IMR-90 (cell line): Measurements from ENCODE around the gene MLH3. TPM values are rescaled to one million over a fixed set of nuclear protein-coding genes. Genes with fewer than 3 reads are reported as not detected.

Experiments used
- ATAC-seq: fragments of 200-7000 bp; cut with Tn5 transposase; 2 replicates; pipeline ENCODE4 v1.9.1; 2020; ENCODE audit warnings: low read depth, mild to moderate bottlenecking, moderate library complexity
- BruUV-seq: library from RNA; stranded (reverse); fragments of 400-500 nt; replicated peaks from 2 replicates; lab custom pipeline; 2021; lab: Mats Ljungman, UMichigan
- CTCF ChIA-PET: fragments of 300-600 bp; formaldehyde crosslinking; extraction: SDS; loops from one replicate; lab custom pipeline; 2021; ENCODE audit warnings: antibody characterized with exemption; lab: Yijun Ruan, JAX
- POLR2A ChIA-PET: fragments of 300-600 bp; sonication (Branson Sonifier 250); formaldehyde crosslinking; loops from one replicate; lab custom pipeline; 2022; ENCODE audit warnings: antibody characterized with exemption; ENCODE audit not compliant: unreplicated experiment; lab: Charles Lee
- DNase-seq: peaks from one replicate; pipeline ENCODE4 v3.0.0; 2013
- H2AFZ ChIP-seq: replicated peaks from 2 replicates; pipeline ENCODE3; 2013; ENCODE audit warnings: low read length, mild to moderate bottlenecking; ENCODE audit not compliant: poor library complexity
- H2AK5ac ChIP-seq: 2 replicates; pipeline ENCODE4 v1.6.1; 2013; ENCODE audit warnings: low read depth, low read length, inconsistent platforms
- H2AK9ac ChIP-seq: replicated peaks from 2 replicates; pipeline ENCODE3; 2013; ENCODE audit warnings: mild to moderate bottlenecking, low read depth, low read length, moderate library complexity; ENCODE audit not compliant: poor library complexity
- H2BK120ac ChIP-seq: 2 replicates; pipeline ENCODE4 v1.6.1; 2013; ENCODE audit warnings: low read depth, low read length, inconsistent platforms
- H2BK15ac ChIP-seq: 3 replicates; pipeline ENCODE4 v1.6.1; 2013; ENCODE audit warnings: low read depth, low read length, inconsistent platforms
- H2BK20ac ChIP-seq: 2 replicates; pipeline ENCODE4 v1.6.1; 2013; ENCODE audit warnings: low read depth, mild to moderate bottlenecking, inconsistent platforms, low read length, moderate library complexity
- H2BK5ac ChIP-seq: 2 replicates; pipeline ENCODE4 v1.6.1; 2013; ENCODE audit warnings: mild to moderate bottlenecking, low read depth, low read length, inconsistent platforms; ENCODE audit not compliant: poor library complexity, severe bottlenecking
- H3K14ac ChIP-seq: replicated peaks from 2 replicates; pipeline ENCODE4 v1.6.1; 2013; ENCODE audit warnings: low read depth, low read length, inconsistent platforms
- H3K18ac ChIP-seq: 2 replicates; pipeline ENCODE4 v1.6.1; 2013; ENCODE audit warnings: low read depth, low read length, control low read depth
- H3K23ac ChIP-seq: 2 replicates; pipeline ENCODE4 v1.6.1; 2013; ENCODE audit warnings: low read depth, low read length, inconsistent platforms
- H3K27ac ChIP-seq: 2 replicates; pipeline ENCODE4 v1.5.1; 2013; ENCODE audit warnings: mild to moderate bottlenecking, control low read depth, low read length; ENCODE audit not compliant: insufficient read depth
- H3K27me3 ChIP-seq: 2 replicates; pipeline ENCODE4 v1.6.1; 2013; ENCODE audit warnings: low read length; ENCODE audit not compliant: control insufficient read depth, insufficient read depth
- H3K36me3 ChIP-seq: 2 replicates; pipeline ENCODE4 v1.6.1; 2013; ENCODE audit warnings: low read length, mixed read lengths; ENCODE audit not compliant: control insufficient read depth, insufficient read depth
- H3K4ac ChIP-seq: 2 replicates; pipeline ENCODE4 v1.6.1; 2013; ENCODE audit warnings: low read depth, low read length, inconsistent platforms
- H3K4me1 ChIP-seq: 2 replicates; pipeline ENCODE4 v1.6.1; 2013; ENCODE audit warnings: low read length, mixed read lengths; ENCODE audit not compliant: control insufficient read depth, insufficient read depth
- H3K4me2 ChIP-seq: 2 replicates; pipeline ENCODE4 v1.6.1; 2013; ENCODE audit warnings: low read depth, mild to moderate bottlenecking, control low read depth, low read length, moderate library complexity
- H3K4me3 ChIP-seq: 2 replicates; pipeline ENCODE4 v1.5.1; 2013; ENCODE audit warnings: low read depth, mild to moderate bottlenecking, control low read depth, low read length, moderate library complexity; ENCODE audit not compliant: insufficient read depth
- H3K56ac ChIP-seq: 2 replicates; pipeline ENCODE4 v1.6.1; 2013; ENCODE audit warnings: low read length, inconsistent platforms; ENCODE audit not compliant: insufficient read depth; ENCODE audit errors: extremely low read depth
- H3K79me1 ChIP-seq, 2 experiments: 2 replicates each; pipeline ENCODE4 v1.6.1; 2013; ENCODE audit warnings: low read length in 2 of 2, inconsistent platforms in 1 of 2, low read depth in 1 of 2
- H3K9ac ChIP-seq: 2 replicates; pipeline ENCODE4 v1.6.1; 2013; ENCODE audit warnings: low read depth, low read length, control low read depth
- H3K9me1 ChIP-seq: 2 replicates; pipeline ENCODE4 v1.6.1; 2013; ENCODE audit warnings: low read length, inconsistent platforms; ENCODE audit not compliant: insufficient read depth
- H3K9me3 ChIP-seq: 2 replicates; pipeline ENCODE4 v1.6.1; 2013; ENCODE audit warnings: low read length; ENCODE audit not compliant: control insufficient read depth, insufficient read depth
- H4K20me1 ChIP-seq: 2 replicates; pipeline ENCODE4 v1.6.1; 2013; ENCODE audit warnings: low read length, inconsistent platforms; ENCODE audit not compliant: insufficient read depth
- H4K5ac ChIP-seq: 2 replicates; pipeline ENCODE4 v1.6.1; 2013; ENCODE audit warnings: mild to moderate bottlenecking, low read depth, low read length, control low read depth
- H4K8ac ChIP-seq, 2 experiments: 2 replicates each; pipeline ENCODE4 v1.6.1; 2013; ENCODE audit warnings: low read depth in 2 of 2, low read length in 2 of 2, control low read depth in 1 of 2, inconsistent platforms in 1 of 2
- H4K91ac ChIP-seq: 2 replicates; pipeline ENCODE4 v1.6.1; 2013; ENCODE audit warnings: low read depth, low read length, inconsistent platforms; ENCODE audit not compliant: insufficient read depth
- BHLHE40 ChIP-seq: fragments of 150-350 bp; IDR thresholded peaks from 2 replicates; pipeline ENCODE4 v1.6.1; 2016; ENCODE audit warnings: mild to moderate bottlenecking, low read depth, low read length
- FOS ChIP-seq: fragments of 150-350 bp; IDR thresholded peaks from 2 replicates; pipeline ENCODE4 v1.6.1; 2016; ENCODE audit warnings: low read depth, low read length
- WGBS, 2 experiments: methylation state at CpG; one replicate each; pipeline versions ENCODE4 v1.1.5 to v1.1.7; 2013; ENCODE audit warnings: missing lambda C conversion rate in 2 of 2; ENCODE audit not compliant: insufficient read length in 1 of 2; ENCODE audit errors: extremely low coverage in 2 of 2; 5-methylcytosine and 5-hydroxymethylcytosine counted together
- dilution Hi-C: fragments of 300-500 bp; cut with HindIII; formaldehyde crosslinking; loops from one replicate; pipeline ENCODE4 v1.14.3; 2018; ENCODE audit warnings: low sequenced_read_pairs; ENCODE audit not compliant: unreplicated experiment
- in situ Hi-C: fragments of 300-500 bp; cut with MboI; formaldehyde crosslinking; loops from 3 replicates; pipeline ENCODE4 v1.14.3; 2019; ENCODE audit warnings: low sequenced_read_pairs, inconsistent platforms, mixed read lengths
- intact Hi-C: fragments of 100-400 bp; cut with micrococcal nuclease; formaldehyde crosslinking; loops from 2 replicates; pipeline ENCODE4 v1.10.0; 2022
- polyA plus RNA-seq, 3 experiments: library from polyadenylated mRNA; depleted of rRNA; stranded (reverse); fragments of >200 nt; gene quantifications; 2 replicates each; pipeline ENCODE4 v1.2.3, GENCODE V29; 2012; ENCODE audit warnings: low replicate concordance in 1 of 3
- total RNA-seq: library from RNA; depleted of rRNA; stranded (reverse); fragments of >200 nt; gene quantifications from 2 replicates; pipeline ENCODE4 v1.2.3, GENCODE V29; 2012

MLH3 gene
- total and polyA plus RNA-seq, 2 of the 4 experiments (the other 2 are of a cell fraction): 5.6 to 14.7 TPM

GRCh38 chr14:74973003-74973653 is 78.1 kb downstream of the MLH3 start:
- H3K23ac ChIP-seq: no peak overlapping the region
- 0 out of 2 replicates have a peak overlapping the region, but pooled peaks have one; percentile 5 for H3K14ac ChIP-seq
- H3K4ac ChIP-seq: 0 out of 2 replicates have a peak overlapping the region, but pooled peaks have one; percentile 11
- H3K36me3 ChIP-seq: no peaks in the 10 kb centered on the region
- H3K4me1 ChIP-seq: no peaks in the 10 kb centered on the region
- H2BK20ac ChIP-seq: no peak overlapping the region
- BruUV-seq: no TSS peak
- H3K79me1 ChIP-seq: no peaks in the 10 kb centered on the region
- peak overlapping the region; percentile 48 for H2BK5ac ChIP-seq
- no peak overlapping the region for H2AK9ac ChIP-seq
- H3K9ac ChIP-seq: no peak overlapping the region
- H4K20me1 ChIP-seq: no peaks in the 10 kb centered on the region
- H3K27ac ChIP-seq: no peak overlapping the region
- H2AFZ ChIP-seq: peak overlapping the region; percentile 71
- DNase-seq (peak; percentile 44), ATAC-seq (no peak; the same call in 1 of the 2 replicates)
- no peak overlapping the region for H3K4me2 ChIP-seq
- 0 out of 2 replicates have a peak overlapping the region, but pooled peaks have one; percentile 26 for H2AK5ac ChIP-seq
- intact Hi-C loops: no loop called here
- TF ChIP-seq FOS (no peak), BHLHE40 (0 out of 2 replicates have a peak, but pooled peaks have one; percentile 31)
- CTCF ChIA-PET: no interaction called here
- in situ Hi-C loops: no loop called here
- no peak overlapping the region; the same call in 1 of the 2 replicates for H4K5ac ChIP-seq
- POLR2A ChIA-PET: no interaction called here
- no peak overlapping the region for H3K18ac ChIP-seq
- dilution Hi-C loops: no loop called here
- peaks cover 13% of the 10 kb centered on the region for H3K27me3 ChIP-seq
- 92% methylated on average over 8 of the region's 15 CpGs; no CpG with 5 or more reads in 1 of the 2 experiments for WGBS, 2 experiments
- no peak overlapping the region for H3K4me3 ChIP-seq
- peak overlapping the region in 1 of 2 experiments; percentile 63; a peak in 1 of 4 replicates for H4K8ac ChIP-seq
- peak overlapping the region; percentile 48 for H2BK120ac ChIP-seq
- no peak overlapping the region for H3K56ac ChIP-seq
- peak overlapping the region; percentile 23; the same call in 1 of the 3 replicates for H2BK15ac ChIP-seq
- H3K9me3 ChIP-seq: no peaks in the 10 kb centered on the region
- H3K9me1 ChIP-seq: 0 out of 2 replicates have a peak, but pooled peaks cover 3% of the 10 kb centered on the region
- H4K91ac ChIP-seq: no peak overlapping the region; the same call in none of the 2 replicates
